Lower leg skin (tissue), 3 donors: ENCODE measurements around the gene RIPPLY3.

Experiments used
- POLR2A ChIP-seq, 2 donors: fragments of 450-650 bp; IDR thresholded peaks; one replicate each; pipeline ENCODE4 v1.6.1; 2016 to 2017; ENCODE audit warnings: antibody characterized with exemption in 2 of 2, mild to moderate bottlenecking in 1 of 2, moderate library complexity in 1 of 2
- TF ChIP-seq, protein P1 (sequence below), 3 donors: fragments of 450-650 bp; IDR thresholded peaks; one replicate each; pipeline ENCODE4 v1.5.1; 2016; ENCODE audit warnings: antibody characterized with exemption in 3 of 3, mild to moderate bottlenecking in 3 of 3, moderate library complexity in 2 of 3

DNA sequence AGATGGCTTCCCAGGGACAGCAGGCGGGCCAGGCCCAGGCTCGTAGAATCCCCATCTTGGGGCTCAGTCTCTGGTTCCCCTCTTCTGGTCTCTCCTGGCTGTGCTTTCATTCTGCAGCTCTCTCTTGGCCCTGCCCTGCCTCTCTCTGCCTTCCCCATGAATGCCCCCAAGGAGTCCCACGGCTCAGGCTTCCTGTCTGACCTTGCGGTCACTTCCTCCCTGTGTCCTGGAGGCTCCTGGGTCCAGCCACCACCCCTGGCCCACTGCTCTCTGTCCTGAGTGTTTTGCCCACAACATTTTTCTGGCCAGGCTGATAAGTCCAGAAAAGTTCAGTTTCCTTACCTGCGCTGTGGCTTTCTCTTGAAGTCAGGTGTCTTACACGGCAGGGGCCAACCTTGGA is 37.3 kb downstream of the RIPPLY3 start:
- no peak for TF ChIP-seq POLR2A (IDR thresholded peaks at IDR 0.05)
- TF ChIP-seq, protein P1, sequence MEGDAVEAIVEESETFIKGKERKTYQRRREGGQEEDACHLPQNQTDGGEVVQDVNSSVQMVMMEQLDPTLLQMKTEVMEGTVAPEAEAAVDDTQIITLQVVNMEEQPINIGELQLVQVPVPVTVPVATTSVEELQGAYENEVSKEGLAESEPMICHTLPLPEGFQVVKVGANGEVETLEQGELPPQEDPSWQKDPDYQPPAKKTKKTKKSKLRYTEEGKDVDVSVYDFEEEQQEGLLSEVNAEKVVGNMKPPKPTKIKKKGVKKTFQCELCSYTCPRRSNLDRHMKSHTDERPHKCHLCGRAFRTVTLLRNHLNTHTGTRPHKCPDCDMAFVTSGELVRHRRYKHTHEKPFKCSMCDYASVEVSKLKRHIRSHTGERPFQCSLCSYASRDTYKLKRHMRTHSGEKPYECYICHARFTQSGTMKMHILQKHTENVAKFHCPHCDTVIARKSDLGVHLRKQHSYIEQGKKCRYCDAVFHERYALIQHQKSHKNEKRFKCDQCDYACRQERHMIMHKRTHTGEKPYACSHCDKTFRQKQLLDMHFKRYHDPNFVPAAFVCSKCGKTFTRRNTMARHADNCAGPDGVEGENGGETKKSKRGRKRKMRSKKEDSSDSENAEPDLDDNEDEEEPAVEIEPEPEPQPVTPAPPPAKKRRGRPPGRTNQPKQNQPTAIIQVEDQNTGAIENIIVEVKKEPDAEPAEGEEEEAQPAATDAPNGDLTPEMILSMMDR (IDR thresholded peaks at IDR 0.05): no peak
